Renal pelvis (tissue), 4 donors: ENCODE results near the gene CLEC2B. TPM values are rescaled to one million over a fixed set of nuclear protein-coding genes. Genes with fewer than 3 reads are reported as not detected.

Experiments
- DNase-seq: peaks from one replicate; pipeline ENCODE4 v3.0.0-alpha.2; 2013
- polyA plus RNA-seq, 3 donors: library from polyadenylated mRNA; unstranded; fragments of 120-200 nt; gene quantifications; one replicate each; pipeline ENCODE4 v1.2.1, GENCODE V29; 2013; ENCODE audit not compliant: insufficient read length in 3 of 3

The CLEC2B gene
- polyA plus RNA-seq, 3 donors, result 1.7 to 3.9 (median 2.3) TPM

DNA sequence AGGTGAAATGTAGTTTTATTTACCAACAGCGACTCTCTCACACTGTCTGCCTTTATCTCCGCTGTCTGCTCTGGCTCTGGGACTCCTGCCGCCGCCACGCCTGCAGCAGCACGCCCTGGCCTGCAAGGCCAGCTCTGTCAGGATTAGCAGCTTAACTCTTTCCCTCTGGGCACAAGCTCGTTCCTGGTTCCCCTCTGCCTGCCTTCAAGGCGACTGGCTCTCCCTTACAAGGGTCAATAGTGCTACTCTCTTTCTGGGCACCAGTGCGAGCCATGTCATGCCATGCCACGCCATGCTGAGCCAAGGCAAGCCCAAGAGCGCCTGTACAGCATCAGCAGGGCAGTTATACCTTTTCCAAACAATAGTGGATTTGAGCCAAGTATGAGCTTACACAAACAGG is 3.6 kb upstream of the CLEC2B start:
- no peak for DNase-seq

DNA sequence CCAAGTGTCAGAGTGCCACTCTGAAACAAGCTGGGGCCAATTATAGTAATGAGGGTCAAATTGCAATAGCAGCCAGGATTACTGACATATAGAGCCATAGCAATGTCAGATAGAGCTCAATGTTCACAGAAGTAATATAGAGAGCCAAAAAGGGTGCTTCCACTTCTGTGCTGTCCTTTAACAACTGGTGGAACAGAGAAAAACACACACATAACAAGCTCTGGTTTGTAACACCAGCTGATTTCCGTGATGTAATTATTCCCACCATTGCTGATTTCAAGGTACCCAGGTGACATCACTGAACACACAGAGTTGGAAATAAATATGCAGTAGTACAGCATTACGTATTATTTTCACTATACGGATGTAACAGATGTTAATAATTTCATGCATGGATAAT is 3.0 kb upstream of the CLEC2B start:
- no peak for DNase-seq

DNA sequence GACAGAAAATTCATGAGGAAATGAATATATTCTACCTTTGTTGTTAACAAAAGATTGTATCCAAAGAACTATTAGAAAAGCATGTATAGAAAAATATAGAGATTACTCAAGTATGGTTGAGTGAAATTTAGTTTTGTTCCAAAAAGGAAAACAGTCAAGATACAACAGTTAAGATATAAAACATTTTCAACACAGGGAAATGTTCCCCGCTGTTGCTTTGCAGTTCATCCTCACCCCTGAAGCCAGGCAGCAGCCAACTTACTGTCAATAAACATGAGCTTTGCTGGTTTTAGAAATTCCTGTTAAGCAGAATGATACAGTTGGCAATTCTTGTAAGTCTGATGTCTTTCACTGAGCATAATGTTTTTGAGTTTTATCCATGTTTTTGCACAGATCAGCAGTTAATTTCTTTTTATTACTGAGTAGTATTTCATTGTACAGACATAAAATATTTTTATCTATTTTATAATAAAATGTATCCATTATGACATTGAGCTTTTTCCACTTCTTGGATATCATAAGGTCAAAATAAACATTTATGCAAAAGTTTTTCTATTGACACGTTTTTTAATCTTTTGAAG is 1.2 kb upstream of the CLEC2B start:
- DNase-seq, result no peak

DNA sequence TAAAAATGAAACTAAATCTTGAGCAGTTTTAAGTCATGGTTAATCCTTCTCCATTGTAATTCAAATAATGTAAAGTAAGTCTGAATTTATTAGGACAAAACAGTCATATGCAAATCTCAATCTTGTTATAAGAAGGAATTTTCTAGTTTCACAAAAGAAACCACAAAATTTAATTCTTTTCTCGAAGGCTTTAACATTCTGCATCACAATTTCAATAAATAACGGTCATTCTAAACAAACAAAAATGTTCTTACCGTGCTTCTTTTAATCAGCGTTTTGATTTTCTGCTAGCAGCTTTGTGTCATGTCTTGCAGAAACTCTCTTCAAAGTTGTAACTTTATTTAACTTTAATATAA is 225 bp downstream of the CLEC2B start:
- no peak for DNase-seq

DNA sequence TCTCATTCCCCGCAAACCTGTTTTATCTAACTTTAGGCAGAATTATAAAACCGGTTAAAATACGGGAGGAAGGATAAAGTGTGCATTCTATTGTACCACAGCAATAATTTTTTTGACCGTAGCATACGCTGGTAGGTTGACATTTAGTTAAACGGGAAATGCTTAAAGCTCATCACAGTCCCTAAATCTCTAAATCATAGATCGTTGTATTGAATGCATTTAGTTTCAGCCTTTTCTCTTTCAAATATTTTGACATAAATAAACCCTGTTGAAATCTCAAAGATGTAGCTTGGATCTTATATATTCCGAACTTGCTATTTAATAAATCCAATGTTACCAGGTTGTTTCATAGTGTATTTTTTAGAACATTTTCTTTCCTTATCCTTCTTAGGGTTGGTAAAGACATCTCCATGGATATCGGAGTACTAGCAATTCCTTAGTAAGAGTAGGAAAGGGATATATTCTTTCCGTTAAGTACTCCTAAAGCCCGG is 798 bp downstream of the CLEC2B start:
- no peak for DNase-seq

DNA sequence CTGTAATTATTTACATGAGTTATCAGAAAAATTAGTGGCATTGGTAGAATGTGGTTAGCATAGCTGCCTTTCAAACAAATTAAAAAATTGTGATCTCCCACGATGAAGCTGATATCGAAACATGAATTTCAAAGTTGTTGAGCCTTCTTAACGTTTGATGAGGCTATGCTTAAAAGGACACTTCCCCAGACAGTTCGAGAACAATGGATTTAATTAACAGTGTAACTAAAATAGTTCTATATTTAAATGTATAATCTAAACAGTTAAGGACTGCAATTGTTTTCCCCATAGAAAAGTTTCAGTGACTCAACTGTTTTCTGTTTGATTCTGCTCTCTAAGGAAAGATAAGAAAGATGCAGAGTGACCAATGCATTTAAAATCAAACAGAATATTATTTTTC is 1.6 kb downstream of the CLEC2B start:
- no peak for DNase-seq

DNA sequence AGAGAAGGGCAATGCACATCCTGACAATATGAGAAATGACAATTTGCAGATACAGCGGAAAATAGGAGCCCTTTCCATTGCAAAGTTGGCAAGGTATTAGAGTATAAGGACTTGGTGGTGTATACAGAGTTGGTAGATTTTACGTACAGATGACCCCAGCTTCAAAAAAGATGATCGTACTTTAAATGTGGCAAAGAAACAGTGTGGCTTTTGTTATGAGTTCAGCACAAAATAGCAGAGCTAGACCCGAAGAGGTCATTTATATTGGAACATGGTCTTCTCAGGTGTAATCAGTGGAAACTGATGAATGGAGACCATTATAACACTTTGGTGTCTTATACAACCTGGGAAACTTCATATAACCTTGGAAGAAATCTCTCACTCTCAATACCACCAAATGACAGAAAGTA is 2.3 kb downstream of the CLEC2B start:
- no peak for DNase-seq

DNA sequence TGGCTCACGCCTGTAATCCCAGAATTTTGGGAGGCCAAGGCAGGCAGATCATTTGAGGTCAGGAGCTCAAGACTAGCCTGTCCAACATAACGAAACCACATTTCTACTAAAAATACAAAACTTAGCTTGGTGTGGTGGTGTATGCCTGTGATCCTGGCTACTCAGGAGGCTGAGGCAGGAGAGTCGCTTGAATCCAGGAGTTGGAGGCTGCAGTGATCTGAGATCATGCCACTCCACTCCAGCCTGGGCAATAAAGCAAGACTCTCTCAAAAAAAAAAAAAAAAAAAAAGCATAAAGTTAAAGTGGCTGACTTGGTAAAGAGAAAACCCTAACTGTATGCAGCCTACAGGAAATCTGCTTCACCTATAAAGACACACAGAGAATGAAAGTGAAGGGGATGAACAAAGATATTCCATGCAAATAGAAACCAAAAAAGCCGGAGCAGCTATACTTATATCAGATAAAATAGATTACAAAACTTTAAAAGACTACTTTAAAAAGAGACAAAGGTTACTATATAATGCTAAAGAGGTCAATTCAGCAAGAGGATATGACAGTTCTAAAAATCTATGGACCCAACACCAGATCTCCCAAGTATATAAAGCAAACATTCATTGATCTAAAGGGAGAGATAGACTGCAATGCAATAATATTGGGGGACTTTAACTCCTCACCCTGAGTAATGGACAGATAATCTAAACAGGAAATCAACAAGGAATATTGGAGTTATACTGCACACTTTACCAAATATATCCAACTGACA is 4.1 kb downstream of the CLEC2B start:
- DNase-seq, result no peak

DNA sequence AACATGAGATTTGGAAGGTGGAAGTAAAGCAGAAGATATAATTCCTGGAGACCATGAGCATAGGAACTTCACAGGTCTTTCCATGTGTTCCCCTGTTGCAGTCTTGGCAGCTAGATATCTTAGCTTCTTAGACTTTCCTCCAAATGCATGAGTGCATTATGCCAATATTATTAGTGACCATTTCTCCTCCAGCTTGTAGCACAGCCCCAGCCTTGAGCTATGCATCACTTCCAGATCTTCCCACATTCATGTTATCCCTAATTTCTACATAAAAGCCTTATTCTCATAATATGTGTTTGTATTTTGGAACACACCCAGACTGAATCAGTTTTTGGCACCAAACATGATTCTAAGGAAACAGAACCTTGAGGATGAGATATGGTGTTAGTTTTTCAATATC is 11.0 kb downstream of the CLEC2B start:
- no peak for DNase-seq

DNA sequence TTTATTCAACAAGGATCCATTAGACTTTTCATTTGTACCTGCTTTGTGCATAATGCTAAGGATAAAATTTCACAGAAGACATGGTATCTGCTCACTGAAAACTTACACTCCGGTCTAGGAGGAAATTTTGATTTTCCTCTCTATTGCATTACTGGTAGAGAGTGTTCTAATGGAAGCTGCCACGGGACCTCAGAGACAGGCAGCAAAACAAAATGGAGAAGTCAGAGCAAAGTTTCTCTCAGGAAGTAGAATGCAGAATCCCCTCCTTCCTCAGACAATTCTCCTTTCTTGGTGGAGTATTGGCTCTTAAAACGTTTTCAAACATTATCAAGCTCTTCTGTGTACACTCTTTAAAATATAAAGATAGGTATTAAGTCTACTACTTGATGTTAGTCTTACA is 12.3 kb downstream of the CLEC2B start:
- no peak for DNase-seq

DNA sequence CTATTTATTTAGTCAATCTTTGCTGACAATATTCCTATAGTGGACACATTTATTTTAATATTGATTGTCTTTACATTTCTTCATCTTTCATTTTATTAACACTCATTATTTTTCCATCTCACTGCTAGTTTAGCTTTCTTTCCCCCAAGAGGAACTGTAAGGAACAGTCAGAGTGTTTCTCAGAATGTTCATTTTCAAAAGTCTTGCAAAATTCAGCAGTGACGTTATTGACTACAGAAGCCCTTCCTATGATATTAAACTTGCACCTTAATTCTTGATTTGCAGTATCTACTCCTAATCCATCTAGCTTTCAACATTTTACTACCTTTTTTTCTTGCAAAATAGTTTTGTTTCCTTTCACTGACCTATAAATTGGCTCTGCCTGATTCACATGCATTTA is 13.0 kb downstream of the CLEC2B start:
- no peak for DNase-seq

DNA sequence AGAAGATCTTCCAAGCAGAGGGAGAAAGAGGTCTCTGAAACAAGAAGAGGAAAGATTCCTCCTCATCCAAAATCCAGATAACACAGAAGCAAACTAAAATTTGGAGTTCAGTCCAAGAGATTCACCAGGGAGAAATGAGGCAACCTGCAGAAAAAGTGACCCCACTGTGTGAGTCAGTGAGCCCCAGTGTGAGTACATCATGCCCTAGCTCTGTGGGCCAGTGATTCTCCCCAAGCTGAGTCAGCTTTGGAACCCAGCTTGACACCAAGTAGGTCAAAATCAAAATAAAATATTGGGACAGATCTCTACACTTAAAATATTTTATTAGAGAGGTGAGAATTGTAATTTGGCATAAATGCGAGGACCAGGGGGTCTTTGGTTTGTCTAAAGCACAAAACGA is 17.2 kb downstream of the CLEC2B start:
- DNase-seq, result no peak

DNA sequence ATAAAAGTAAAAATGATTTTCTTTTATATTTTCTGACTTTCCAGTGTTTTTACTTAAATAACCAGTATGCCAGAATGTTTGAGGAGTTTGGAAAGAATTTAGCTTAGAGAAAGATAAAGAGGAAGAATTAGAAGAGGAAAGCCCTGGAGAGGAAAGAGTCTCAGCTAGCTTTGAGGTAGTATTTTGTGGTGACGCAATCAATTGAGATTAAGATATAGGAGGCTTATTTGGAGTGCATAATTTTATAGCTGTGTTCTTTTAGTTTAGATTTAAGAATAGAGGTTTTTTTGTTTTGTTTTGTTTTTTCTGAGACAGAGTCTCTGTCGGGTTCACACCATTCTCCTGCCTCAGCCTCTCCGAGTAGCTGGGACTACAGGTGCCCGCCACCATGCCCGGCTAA is 18.1 kb downstream of the CLEC2B start:
- DNase-seq, result no peak

DNA sequence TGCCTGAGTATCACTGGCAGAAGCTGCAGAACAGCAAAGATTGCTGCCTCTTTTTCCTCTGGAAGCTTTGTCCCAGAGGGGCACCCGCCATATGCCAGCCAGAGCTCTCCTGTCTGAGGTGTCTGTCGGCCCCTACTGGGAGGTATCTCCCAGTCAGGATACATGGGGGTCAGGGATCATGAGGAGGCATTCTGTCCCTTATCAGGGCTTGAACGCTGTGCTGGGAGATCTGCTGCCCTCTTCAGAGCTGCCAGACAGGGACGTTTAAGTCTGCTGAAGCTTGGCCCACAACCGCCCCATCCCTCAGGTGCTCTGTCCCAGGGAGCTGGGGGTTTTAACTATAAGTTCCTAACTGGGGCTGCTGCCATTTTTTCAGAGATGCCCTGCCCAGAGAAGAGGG is 20.3 kb downstream of the CLEC2B start:
- no peak for DNase-seq

DNA sequence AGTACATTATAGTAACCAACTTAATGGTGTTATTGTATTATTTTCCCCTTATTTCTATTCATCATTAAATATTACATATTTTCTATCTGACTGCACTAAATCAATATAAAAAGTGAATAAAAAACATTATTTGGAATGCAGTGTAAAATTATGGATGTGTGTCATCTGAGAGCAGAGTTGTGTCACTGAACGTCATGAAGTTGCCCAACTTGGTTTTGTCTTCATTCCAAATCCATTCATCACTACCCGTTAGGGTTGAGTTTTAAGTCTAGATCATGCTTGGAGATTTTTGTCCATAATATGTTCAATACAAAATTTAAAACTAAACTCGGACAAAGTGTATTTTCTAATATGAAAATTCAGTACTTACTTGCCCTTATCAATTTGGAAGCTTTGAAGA is 25.7 kb downstream of the CLEC2B start:
- no peak for DNase-seq

DNA sequence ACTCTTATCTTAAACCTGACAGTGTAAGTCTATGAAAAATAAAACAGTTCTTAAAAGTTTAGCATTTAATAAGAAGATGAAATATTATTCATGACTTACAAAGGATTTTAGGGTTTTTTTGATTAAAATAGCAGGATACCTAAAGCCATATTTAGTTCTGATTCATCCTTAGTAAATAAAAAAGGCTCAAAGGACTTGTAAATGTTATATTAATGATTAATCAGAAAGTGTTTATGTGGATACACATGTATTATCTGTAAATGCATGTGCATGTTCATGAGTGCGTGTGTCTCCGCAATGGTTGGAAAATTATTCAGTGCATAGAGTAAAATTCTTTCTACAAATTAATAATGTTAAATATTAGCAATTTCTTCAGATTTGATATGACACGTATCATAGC is 37.4 kb downstream of the CLEC2B start:
- DNase-seq, result no peak

DNA sequence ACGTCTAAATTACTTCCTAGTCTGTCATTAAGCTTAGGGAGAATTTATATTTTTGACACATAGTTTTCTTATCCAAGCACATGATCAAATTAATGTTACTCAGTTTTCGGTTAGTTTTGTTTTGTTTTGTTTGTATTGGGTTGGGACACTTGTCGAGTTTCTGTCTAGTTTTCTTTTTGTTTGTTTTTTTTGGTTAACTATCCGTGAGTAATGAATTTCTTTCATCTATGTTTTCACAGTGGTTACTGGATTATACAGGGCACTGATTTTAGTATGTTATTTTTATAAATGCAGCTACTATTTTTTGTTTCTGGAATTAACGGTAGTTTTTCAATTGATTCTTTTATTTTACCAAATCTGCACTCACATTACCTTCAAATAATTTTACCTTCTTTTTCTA is 39.2 kb downstream of the CLEC2B start:
- no peak for DNase-seq

DNA sequence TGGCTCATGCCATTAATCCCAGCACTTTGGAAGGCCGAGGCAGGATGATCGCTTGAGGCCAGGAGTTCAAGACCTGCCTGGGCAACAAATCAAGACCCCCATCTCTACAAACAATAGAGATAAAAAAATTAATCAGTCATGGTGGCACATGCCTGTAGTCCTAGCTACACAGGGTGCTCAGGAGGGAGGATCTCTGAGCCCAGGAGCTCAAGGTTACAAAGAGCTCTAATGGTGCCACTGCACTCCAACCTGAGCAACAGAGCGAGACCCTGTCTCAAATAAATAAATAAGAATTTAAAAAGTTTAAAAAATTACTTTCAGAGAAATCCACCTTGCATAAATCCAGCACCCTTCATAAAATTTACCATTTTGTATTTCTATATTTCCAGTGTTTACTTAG is 39.7 kb downstream of the CLEC2B start:
- no peak for DNase-seq

DNA sequence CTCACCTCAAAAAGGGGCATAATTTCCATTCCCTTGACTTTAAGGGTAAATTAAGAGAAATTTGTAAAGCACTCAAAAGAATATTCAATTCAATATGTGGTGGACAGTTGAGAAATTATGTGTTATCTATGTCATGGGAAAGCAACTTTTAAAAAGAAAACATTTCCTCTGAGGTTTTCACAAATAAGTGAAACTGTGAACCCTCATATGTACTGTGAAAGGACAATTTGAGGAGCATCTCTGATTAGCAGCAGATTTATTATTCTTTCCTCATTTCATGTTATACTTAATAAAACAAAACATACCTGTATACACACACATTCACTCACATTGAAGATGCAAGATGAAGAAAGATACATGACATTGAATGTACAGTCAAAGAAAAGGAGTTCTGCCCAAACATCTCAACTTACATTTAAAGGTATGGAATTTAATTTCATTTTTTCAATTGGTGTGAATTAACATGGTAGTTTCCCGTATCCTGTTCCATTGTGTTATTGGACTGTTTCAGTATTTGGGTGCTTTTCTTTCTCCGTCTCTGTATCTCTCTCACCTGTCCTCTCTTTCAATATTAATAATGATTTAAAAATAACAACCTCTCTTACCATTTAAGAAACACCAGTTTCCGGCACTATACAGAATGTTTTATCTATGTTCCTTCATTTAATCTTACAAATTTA is 41.8 kb downstream of the CLEC2B start, which contains the start of gene KLRF1:
KLRF1 (plus strand) TSS at position 273 of the 680 bp plus-strand sequence; CDS start at position 337, 64 bp downstream.
- DNase-seq, result no peak

DNA sequence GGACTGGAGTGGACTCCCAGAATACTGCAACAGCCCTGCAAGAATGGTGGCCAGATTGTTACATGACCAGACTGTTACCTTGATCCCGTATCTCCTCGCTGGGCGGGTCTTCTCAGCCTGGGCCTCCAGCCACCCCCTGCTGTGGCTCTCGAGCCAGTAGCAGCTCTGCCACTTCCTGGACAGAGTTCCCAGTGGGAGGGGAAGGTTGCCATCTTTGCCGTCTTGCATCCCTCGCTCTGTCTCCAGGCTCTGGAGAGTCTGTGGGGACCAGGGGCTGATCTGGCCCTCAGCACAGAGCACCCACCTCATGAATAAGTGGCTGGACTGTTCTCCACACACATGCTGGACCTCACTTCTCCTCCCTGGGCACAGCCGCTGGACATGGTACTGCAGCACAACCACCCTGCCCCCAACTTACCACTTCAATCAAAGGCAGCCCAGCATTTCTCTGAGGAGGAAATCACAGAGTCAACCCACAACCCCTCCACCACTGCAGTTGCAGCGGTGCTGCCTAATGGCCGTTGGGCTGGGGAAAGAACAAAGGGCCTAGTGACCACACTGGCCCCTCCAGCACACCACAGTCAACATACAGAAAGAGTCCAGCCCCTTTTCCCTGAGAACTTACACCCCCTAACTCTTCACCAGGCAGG is 48.7 kb downstream of the CLEC2B start:
- DNase-seq, result no peak

DNA sequence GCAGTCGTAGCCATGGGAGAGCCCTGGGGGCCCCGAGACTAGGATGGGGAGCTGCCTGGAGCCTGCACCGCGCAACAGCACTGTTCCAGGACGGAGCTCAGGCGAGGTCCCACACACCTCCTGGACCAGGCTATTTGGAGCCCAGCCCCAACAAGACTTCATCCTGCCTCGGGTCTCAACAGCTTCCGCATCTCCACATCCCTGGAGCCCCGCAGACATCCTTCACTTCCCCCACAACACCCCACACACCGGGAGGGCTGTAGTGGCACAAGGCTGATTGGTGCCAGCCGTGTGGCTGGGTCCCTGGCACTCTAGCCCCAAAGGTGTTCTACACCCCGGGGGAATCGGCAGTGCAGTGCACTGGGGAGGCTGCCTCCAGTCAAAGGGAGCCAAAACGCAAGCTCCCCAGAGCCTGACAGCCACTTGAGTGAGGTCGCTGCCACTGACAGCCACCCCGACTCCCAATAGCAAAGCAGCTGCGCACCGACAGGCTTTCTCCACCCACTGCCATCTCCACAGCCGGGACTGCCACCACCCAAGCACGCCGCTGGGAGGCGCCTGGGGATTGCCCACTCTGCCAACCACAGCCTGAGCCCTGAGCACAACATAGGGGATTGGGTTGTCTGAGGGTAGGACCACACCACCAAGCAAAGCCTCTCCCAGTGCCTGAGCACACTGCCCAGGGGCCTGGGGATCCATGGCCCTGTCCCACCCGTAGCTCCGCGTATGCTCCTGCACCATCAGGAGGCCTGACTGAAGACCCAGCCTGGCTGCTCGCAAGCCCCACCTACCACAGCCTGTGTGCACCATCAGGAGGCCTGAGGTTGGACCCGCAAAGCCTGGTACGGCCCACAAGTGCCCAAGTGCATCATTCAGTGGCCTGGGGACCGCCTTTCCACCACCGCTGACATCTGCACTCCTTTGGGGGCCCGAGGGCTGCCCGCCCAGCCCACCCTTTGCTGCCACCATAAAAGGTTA is 55.0 kb downstream of the CLEC2B start:
- no peak for DNase-seq
